HepG2 (cell line): ENCODE measurements around the gene LRRFIP2.
"Not testable (repeated sequence)": the region's sequence is repeated elsewhere in the genome, so short reads cannot be mapped to it uniquely, and the experiment has no call there.

Experiments used
- EZH2 ChIP-seq: conservative IDR thresholded peaks from 2 replicates; pipeline ENCODE4 v1.6.1; 2012; ENCODE audit warnings: mild to moderate bottlenecking, low read depth, low read length, moderate library complexity
- HCFC1 ChIP-seq: fragments of 150-350 bp; IDR thresholded peaks from 2 replicates; pipeline ENCODE4 v1.6.1; 2014; ENCODE audit warnings: low read depth, low read length
- JUNB ChIP-seq: sonication (generic); formaldehyde crosslinking; IDR thresholded peaks from 2 replicates; pipeline ENCODE4 v1.8.0; 2022; ENCODE audit warnings: missing genetic modification reagents, mild to moderate bottlenecking, borderline replicate concordance
- MEIS1 ChIP-seq: sonication (generic); formaldehyde crosslinking; IDR thresholded peaks from 2 replicates; pipeline ENCODE4 v1.9.0; 2021; ENCODE audit warnings: mild to moderate bottlenecking, missing genetic modification reagents, moderate library complexity, borderline replicate concordance
- POLR2A ChIP-seq, 2 experiments: IDR thresholded peaks; 2 replicates each; pipeline ENCODE4 v1.6.1; 2011; ENCODE audit warnings: low read depth in 2 of 2, low read length in 2 of 2, mild to moderate bottlenecking in 1 of 2, moderate library complexity in 1 of 2; ENCODE audit not compliant: insufficient read depth in 1 of 2
- ZBTB20 ChIP-seq: sonication (generic); formaldehyde crosslinking; IDR thresholded peaks from 2 replicates; pipeline ENCODE4 v1.8.1; 2023; ENCODE audit warnings: missing genetic modification reagents, low read depth, mild to moderate bottlenecking, borderline replicate concordance
- ZBTB34 ChIP-seq: sonication (generic); formaldehyde crosslinking; IDR thresholded peaks from 2 replicates; pipeline ENCODE4 v1.8.0; 2022; ENCODE audit warnings: mild to moderate bottlenecking, missing genetic modification reagents
- ZNF780A ChIP-seq: sonication (generic); formaldehyde crosslinking; IDR thresholded peaks from 2 replicates; pipeline ENCODE4 v1.8.0; 2022; ENCODE audit warnings: mild to moderate bottlenecking, missing genetic modification reagents, moderate library complexity
- ZNF850 ChIP-seq: sonication (generic); formaldehyde crosslinking; conservative IDR thresholded peaks from 2 replicates; pipeline ENCODE4 v1.9.0; 2021; ENCODE audit warnings: mild to moderate bottlenecking, missing genetic modification reagents
- TF ChIP-seq, protein P1 (sequence below): sonication (generic); formaldehyde crosslinking; IDR thresholded peaks from 2 replicates; pipeline ENCODE4 v1.5.0; 2020; ENCODE audit warnings: mild to moderate bottlenecking, missing genetic modification reagents, moderate library complexity

GRCh38 chr3:37206041-37206440, 31.7 kb upstream of the LRRFIP2 start:
- TF ChIP-seq EZH2; POLR2A (IDR thresholded peaks at IDR 0.05; ENCODE audit: insufficient read depth in 1 of 2, low read depth in 2 of 2, low read length in 2 of 2); HCFC1; ZBTB34 (CRISPR knock-in tag); JUNB; ZNF850 (CRISPR knock-in tag); MEIS1; ZNF780A (CRISPR knock-in tag); ZBTB20: not testable (repeated sequence)
- TF ChIP-seq, protein P1, sequence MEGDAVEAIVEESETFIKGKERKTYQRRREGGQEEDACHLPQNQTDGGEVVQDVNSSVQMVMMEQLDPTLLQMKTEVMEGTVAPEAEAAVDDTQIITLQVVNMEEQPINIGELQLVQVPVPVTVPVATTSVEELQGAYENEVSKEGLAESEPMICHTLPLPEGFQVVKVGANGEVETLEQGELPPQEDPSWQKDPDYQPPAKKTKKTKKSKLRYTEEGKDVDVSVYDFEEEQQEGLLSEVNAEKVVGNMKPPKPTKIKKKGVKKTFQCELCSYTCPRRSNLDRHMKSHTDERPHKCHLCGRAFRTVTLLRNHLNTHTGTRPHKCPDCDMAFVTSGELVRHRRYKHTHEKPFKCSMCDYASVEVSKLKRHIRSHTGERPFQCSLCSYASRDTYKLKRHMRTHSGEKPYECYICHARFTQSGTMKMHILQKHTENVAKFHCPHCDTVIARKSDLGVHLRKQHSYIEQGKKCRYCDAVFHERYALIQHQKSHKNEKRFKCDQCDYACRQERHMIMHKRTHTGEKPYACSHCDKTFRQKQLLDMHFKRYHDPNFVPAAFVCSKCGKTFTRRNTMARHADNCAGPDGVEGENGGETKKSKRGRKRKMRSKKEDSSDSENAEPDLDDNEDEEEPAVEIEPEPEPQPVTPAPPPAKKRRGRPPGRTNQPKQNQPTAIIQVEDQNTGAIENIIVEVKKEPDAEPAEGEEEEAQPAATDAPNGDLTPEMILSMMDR (CRISPR knock-in tag): not testable (repeated sequence)
